NCI-H128 (cell line): ENCODE data around the gene ARHGAP25.

Experiments used
- DNase-seq: peaks from one replicate; lab custom pipeline; 2025; ENCODE audit not compliant: unreplicated experiment; lab: John Stamatoyannopoulos, UW

ARHGAP25 gene

GRCh38 chr2:68825866-68826265 is 91.3 kb downstream of the ARHGAP25 start:
- DNase-seq: no peak

DNA sequence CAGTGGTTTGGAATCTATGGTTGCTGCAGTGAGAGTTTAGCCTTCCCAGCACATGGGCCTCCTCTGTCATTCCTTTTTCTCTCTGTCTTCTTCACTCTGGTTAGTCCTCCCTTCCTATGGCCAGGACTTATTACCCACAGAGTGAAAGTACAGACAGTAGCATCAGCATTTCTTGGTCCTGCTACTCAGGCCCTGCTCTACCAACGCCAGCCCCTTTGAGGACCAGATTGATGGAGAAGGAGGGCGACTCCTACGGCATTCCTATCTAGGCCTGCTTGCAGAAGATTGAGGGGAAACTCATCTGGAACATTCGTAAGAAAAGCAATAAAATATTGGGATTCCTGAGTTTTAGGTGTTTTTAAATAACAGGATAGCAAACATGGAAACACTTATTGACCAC is 93.1 kb downstream of the ARHGAP25 start:
- DNase-seq: no peak

GRCh38 chr2:68828887-68829708 is 94.5 kb downstream of the ARHGAP25 start:
- DNase-seq: no peak

GRCh38 chr2:68829749-68830148 is 95.1 kb downstream of the ARHGAP25 start:
- DNase-seq: no peak

GRCh38 chr2:68831686-68832232 is 97.1 kb downstream of the ARHGAP25 start:
- no peak for DNase-seq

DNA sequence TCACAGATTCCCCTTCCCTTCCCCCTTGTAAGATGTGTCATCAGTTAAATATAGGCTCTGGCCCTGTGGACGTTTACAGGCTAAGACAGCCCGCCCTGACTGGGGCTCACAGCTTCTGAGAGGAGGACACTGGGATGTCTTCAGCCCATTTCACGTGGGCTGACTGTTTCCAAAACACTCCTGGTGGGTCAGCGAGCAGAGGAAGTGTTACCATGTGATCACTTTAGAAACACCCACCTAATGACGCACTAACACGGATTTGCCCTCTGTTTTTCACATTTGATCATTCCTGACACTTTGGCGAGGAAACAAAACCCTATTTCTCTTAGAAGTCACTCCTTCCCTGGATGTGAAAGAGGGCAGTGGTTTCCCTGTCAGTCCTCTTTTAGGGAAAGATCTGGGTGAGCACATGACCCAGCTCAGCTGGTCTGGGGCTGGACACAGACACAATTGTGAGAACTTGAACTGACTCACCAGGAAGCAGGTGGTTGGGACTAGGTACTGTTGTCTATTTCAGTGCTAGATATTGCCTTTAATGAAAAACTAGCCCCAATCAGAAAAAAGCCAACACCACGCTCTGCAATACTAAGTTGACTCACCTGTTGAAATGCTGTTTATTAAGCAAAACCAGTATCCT is 97.7 kb downstream of the ARHGAP25 start:
- DNase-seq: no peak

DNA sequence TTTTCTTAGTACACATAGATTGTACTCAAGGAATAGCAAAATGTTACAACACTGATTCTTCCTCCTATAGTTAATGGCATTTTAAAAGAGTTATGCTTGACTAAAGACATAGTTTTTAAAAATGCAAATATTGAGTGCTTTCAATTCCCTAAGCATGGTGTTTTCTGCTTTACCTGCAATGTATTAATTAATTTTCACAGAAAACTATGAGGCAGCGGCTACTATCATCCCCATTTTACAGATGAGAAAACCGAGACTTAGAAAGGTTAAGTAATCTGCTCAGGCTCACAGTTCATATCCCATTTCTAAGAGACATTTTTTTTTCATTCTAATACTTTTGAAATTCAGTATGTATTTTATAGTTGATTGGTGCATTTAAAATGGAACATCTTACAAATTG is 98.6 kb downstream of the ARHGAP25 start:
- DNase-seq: no peak

- DNase-seq: no peak
Measured at GRCh38 chr2:68834737-68835376, 100.2 kb downstream of the ARHGAP25 start.

DNA sequence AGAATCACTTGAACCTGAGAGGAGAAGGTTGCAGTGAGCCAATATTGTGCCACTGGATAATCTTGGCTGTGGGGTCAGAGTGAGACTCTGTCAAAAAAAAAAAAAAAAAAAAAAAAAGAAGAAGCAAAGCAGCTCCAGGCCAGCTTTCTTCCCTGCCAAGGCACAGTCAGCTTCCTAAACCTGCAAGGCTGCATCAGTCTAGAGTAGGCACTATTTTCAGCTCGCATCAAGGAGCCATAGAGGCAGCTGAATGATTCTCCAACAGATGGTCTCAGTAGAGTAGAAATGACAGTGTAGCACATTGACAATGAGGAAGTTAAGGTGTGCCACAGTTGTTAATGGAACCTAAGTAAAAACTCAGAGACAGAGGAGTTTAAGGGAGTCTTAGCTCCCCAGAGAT is 101.0 kb downstream of the ARHGAP25 start:
- DNase-seq: no peak

- DNase-seq: no peak
Measured at GRCh38 chr2:68837164-68837860, 102.7 kb downstream of the ARHGAP25 start.

DNA sequence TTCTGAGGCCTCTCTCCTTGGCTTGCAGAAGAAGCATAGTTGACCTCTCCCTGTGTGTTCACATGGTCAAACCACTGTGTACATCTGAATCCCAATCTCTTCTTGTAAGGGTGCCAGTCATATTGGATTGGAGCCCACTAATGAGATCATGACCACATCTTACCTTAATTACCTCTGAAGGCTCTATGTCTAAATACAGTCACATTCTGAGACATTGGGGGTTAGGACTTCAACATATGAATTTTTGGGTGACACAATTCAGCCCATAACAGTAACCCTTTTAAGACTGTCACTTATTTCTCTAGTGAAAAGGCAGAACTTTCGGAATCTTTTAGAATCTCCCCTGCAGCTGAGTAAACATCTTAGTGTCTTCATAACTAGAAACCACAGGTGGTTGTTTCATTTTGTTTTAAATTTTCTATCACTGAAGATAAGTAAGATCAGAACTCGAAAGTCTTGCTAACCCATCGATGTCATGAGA is 103.3 kb downstream of the ARHGAP25 start:
- no peak for DNase-seq

GRCh38 chr2:68838641-68839040 is 104.0 kb downstream of the ARHGAP25 start:
- DNase-seq: no peak

GRCh38 chr2:68839260-68839833 is 104.7 kb downstream of the ARHGAP25 start:
- DNase-seq: no peak

DNA sequence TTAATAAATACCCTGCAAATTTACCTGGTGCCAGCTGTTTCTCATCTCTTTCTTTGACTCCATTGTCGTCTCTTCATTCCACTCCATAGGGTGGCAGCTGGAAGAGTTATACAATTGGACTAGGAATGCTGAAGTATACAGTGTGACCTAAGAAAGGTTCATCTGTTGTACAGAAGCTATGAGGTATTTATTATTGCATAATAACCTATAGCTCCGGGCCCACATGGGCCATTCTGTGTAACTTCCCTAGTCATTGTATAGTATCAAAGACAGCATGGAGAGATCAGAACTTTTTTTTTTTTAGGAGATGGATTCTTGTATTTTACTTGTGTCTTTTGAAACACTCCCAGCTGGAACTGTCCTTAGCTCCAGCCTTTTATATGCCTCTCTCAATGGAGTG is 110.4 kb downstream of the ARHGAP25 start:
- no peak for DNase-seq

DNA sequence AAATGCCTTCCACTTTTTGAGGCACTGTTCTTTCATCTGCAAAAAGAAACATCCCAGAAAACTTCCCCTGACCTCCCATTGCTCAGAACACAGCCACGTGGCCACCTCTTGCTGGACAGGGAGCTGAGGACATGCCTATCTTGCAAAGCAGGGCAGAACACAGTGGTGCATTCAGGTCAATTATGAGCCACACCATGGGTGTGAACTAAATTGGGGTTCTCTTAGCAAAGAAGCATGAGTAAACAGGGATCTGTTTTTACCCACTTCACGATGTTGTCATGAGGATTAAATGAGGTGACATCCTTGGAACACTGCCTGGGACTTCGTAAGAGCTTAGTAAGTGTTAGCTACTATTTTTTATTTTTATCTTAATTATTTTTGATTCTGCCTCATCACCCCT is 111.5 kb downstream of the ARHGAP25 start:
- no peak for DNase-seq

GRCh38 chr2:68847751-68848150 is 113.1 kb downstream of the ARHGAP25 start:
- no peak for DNase-seq

DNA sequence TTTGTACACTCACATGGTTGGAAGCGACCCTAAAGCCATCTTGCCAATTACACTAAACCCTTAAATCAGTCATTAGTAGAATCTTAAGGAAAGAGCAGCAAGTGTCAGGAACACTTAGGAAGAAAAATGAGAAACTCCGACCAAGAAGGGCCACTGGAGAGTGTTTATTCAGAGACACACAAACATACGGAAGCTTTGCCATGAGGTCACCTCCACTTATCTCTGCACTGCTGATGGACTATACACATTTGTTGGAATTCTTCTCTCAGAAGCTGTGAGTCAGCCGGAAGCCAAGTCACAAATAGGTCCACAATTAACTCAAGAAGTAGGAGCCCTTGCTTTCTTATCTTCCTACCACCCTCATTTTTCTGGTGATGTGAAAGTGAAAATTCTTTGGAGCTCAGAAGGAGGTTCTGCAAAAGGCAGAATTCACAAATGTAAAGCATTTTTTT is 115.0 kb downstream of the ARHGAP25 start:
- DNase-seq: no peak

DNA sequence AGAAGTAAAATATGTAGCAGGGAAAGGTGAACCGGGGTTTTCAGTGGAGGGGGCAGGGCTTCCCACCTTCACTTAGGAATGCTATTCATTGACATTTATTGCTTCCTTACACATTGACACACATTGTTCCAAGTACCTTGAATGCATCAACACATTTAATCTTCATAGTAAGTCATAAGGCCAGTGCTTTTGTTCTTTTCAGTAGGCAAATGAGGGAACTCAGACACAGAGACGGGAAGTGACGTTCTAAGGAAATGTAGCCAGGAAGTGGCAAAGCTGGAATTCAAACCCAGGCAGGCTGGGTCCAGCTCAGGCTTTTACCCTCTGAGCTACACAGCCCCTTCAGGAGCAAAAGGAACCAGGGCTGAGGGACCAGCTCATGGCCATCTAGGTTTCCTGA is 115.9 kb downstream of the ARHGAP25 start:
- DNase-seq: no peak

DNA sequence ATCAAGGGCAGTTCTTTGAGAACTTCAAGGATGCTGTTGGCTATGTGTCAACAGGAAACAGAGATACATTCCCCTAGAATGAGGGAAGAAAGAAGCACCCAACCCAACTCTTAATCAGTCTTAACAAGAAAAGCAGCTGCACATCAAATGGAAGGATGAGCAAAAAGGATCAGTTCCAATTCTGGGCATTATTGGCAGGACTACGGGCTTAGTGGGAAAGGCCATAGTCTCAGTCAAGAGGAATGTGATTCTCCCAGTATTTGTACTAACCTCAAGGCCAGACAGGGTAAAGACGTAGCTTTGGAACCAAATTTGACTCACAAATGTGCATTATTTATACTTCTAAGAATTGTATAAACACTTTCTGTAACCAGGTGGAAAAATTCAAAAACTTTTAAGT is 118.4 kb downstream of the ARHGAP25 start:
- DNase-seq: no peak

DNA sequence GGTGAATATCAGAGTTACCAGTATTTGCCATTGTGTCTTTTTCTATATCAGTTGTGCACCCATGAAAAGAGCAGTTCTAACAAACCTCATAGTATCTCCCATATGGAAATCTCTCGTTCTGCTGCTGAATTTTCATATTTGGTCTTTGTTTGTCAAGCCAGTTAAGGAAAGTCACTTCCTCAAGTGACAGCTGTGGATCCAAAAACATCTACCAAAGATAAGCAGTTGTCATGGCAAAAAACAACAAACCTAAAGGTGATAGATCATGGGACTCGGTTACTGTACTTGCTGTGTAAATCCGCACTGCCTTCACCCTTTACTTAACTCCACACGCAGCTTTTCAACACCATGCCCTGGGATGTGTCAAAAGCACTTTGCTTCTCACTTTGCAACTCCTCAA is 119.3 kb downstream of the ARHGAP25 start:
- DNase-seq: no peak

- DNase-seq: no peak
Measured at GRCh38 chr2:68854476-68854875, 119.9 kb downstream of the ARHGAP25 start.
